Dedifferentiated amniotic fluid mesenchymal stem cell (primary cell): ENCODE results near the gene TRMO.
A peak's percentile ranks its signal among the peaks of the same experiment; 100 is the strongest.

Source experiments
- DNase-seq: peaks from one replicate; pipeline ENCODE4 v3.0.0-alpha.2; 2016; ENCODE audit errors: extremely low spot score

Gene TRMO

DNA sequence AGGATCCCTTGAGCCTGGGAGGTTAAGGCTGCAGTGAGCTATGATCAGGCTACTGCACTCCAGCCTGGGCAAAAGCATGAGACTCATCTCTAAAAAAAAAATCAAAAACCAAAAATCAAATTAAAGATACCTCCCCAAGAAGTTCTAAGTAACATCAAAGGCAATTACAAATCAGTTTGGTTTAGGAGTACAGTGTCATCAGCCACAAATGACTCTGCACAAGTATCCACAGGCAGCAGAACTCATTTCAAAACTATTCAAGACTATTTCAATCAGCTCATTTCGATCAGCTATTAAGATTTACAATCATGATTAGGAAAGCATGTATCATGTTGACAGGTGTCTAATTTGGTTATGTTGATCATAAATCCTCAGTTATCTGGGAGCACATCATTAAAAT, 19.1 kb downstream of the TRMO start:
- no peak for DNase-seq

DNA sequence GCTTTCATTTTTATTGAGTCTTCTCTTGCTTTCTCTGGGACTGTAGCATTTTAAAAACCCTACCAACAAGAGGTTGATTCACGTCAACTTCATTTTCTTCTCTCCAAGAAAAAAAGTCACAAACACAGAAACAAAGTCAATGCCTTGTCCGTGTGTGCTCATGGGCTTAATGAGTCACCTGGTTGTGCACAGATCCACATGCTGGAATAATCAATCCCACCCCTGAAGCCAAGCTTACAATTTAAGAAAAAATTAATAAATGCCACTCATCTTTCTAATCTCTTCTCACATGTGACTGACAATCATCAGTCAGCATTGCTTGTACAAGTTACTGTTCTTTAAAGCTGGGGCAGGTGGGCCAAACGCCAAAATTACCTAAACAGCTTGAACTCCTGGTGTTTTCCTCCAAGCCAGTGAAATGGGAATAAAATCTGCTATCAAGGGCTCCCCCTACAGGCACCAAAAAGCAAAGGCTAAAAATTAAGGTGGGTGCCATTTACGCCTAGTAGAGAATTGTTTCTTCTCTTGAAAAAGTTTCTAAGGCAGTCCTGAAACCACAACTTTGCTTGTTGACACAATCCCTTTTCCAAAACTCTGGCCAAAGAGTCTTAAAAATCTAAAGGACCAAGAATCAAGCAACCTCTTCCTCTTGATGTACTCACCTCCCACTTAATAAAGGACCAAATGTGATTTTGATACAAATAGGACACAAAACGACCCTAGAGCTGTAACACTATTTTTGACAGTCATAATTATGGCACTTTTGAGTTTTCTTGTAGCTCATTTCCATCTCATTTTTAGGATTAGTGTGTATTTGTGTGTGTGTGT, 21.3 kb downstream of the TRMO start:
- peak; percentile 27 for DNase-seq

DNA sequence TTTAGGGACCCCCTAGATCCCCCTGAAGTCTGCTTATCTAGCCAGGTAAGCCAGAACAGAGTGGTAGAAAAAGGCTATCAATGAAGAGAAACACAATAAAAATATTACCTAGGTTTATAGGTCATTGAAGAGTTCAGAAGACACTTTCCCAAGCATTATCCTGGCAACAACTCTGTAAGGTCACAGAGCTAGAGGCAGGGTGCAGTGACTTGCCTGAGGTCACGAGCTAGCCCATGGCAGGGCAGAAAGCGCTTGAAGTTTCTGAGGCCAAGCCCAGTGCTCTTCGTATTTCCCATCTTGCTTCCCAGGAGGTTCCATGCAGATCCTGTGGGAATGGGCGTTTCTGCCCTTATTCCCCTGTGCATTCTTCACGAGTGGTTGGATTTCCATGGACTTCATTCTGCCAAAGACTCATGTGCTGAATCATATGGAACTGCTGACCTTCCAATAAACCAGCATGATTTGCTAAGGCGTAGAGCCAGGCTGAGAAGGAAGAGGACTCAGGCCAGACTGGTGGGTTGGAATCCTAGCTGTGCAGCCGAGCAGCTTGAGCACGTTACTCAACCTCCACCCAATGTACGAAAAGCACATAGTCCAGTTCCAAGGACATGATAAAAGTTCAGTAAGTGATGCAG, 22.1 kb downstream of the TRMO start:
- no peak for DNase-seq

DNA sequence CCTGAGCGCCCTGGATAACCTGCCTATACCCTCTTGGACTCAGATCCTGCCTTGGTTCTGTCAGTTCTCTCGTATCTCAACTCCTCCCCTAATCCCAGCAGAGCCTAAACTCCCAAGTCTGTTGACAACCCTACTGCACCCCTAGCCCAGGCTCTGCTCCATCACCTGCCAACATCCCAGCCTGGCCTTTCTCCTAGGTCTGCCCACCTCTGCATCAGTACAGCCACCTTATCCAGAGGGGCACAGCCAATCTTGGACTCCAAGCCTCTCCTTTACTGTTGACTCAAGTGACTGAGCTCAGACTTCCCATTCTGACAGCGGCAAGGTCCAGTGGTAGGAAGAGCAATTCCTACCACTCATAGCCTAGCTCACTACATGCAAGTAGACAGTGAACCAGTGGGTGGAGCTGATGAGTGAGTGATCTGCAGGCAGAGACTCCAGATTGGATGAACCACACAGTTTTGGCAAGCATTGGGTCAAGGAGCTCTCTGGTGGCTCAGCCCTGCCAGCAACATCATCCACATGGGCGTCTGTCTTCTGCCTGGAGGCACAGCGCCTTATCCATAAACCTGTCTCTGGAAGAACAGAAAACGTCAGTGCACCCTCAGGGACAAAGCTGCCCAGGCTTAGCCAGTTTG, 26.5 kb downstream of the TRMO start:
- DNase-seq: no peak

DNA sequence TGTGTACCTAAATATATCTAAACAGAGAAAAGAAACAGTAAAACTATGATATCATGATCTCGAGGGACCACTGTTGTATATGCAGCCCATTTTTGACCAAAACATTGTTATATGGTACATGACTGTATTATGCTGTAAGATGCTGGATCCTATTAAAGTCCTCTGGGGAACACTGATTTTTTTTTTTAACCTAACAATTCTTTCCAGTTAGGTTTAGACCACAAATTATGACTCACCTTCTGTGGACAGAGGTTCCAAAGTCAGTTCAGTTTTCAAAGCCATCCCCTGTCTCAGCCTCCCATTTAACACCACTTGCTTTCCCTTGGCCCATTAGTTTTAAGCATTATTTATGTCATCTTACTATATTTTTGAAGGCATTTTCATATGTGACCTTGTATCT, 27.1 kb downstream of the TRMO start:
- no peak for DNase-seq

DNA sequence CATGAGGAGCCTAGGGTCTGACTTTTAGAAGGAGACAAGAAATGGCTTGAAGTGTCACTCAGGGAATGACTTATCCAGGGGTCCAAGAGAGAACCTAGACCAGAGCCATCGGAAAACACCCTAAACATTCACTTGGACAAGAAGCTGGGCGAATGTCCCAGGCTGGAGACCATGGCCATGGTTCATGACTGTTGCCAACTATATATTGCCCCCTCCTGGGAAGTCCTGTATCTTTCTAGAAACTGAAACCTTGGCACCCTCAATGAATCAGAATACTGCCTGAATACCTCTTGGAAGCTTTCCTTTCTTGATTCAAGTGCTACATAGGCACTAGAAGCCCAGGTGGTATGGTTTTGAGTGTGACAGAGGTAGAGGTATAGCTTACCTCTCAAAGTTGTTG, 29.9 kb downstream of the TRMO start:
- DNase-seq: no peak

DNA sequence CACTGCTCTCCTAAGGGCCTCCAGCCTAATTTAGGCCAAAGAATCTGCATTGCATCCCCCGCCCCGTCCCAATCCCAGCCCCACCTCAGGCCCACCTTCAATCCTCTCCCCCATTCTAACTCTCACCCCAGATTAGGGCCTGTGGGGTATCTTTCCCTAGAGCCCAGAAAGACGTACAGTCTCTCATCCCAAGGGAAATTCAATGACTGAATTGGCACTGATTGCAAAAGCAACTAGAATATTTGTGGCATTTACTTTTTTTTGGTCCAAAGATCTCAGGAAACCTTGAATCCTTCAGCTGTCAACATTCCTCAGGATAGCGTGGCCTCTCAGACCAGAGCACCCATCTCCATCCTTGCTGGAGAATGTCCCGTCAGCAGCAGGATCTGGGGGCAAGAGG, 30.6 kb downstream of the TRMO start:
- no peak for DNase-seq

DNA sequence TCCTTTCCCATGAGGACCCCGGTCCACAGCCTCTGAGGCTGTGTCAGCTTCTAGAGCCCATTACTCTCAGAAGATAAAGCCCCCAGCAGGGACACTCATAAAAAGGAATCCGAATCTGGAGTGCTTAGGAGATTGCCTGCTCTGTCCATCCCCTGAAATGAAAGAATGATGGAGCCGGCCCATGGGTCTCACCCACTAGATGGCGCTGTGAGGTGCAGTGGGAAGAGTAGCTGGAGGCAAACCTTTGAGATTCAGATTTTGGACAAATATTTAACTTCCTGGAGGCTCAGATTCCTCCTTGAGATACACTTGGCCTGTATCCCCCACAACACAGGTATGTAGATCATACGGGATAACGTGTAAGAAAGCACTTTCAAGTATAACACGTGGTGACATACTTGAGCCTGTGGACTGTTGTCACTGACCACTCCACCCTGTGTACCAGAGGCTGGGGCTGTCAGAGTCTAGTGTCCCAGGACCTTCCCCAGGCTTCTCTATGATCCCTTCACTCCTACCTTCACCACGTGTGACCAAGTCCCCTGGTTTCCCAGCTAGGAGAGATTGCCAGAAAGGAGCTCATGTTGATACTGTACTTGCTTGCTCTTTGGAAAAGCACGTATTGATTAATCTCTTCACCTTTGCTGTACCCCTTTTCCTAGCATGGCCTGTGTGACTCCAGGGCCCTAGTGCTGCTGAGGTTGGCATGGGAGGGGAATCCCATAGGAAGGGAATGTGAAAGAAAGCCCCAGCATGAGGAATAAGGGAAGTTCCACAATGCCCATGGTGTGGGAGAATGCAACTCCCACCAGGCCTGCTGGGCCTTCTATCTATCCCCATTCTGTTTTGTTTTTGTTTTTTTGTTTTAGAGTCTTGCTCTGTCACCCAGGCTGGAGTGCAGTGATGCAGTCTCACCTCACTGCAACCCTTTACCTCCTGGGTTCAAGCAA, 32.1 kb downstream of the TRMO start:
- no peak for DNase-seq

DNA sequence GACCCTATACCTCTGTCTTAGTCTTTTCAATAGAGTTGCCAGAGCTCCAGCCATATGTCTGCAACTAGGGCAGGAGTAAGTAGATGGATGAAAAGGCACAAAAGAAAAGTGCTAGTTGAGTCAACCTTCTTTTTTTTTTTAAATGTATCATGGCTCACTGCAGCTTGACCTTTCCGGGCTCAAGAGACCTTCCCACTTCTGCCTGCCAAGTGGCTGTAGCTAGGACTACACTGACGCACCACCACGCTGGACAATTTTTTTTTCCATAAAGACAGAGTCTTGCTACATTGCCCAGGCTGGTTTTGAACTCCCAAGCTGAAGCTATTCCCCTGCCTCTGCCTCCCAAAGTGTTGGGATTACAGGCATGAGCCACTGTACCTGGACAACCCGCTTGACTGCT, 42.0 kb downstream of the TRMO start:
- no peak for DNase-seq

DNA sequence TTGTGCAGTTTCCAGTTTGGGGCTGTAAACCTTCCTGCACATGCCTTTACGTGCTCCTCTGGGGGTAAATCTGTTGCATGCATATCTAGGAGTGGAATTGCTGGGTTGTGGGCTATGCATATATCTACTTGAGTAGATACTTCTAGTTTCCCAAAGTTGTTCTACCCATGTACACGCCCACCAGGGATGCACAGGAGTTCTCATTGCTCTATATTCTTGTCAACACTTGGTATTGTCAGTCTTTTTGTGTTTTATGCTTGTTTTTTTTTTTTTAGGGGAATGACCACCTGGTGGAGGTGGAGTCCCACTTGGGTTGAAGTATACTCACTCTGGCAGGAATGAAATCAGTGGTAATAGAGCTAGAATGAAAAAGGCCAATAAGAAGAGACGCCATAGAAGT, 46.2 kb downstream of the TRMO start:
- no peak for DNase-seq

DNA sequence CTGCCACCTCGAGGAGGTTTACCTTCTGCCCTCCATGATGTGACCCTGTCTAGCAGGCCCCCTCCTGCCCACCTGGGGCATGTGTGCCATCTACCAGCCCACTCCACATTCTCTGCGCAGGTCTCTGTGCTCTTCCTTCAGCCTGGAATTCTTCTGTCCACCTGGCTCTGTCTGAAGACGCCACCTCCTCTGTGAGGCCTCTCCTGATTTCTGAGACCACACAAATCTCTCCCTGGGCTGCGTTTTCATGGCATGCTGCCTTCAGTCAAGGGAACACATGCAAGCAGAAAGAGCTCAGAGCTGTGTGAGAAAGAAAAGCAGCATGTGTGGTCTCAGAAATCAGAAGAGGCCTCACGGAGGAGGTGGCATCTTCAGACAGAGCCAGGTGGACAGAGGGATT, 47.2 kb downstream of the TRMO start:
- DNase-seq: no peak

DNA sequence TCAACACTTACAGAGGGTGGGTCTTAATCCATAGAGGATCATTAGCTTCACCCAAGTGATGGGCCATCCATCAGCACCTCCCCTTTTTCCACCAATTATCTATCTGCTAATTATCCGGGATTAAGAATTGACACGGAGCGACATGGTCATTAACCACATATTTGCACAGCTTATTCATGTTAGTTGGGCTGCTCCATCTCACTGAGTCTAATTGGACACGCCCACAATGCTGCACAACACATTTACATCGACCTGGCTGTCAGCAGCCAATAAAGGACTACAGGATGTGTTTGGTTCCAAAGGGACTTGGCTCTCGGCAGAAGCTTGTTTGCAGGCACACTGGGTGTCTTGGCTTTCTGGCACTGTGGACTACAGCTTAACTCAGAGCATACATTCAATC, 47.7 kb downstream of the TRMO start:
- DNase-seq: no peak

DNA sequence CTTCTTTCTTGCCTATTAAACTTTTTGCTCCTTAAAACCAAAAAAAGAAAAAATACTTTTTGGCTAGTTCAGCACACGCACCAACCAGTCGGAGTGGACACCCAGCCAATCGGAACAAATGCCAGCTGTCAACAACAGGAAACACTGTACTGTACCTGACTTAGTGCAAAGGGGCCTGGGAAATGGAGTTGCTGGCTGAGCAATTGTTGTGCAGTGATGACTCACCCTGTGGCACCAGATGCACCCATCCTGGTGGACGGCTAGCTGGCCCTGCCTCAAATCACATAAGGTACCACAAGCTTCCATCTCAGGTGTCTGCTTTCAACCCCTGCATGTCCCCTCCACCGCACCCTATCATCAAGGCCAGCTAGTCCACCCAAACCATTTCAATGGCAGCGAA, 48.4 kb downstream of the TRMO start:
- DNase-seq: no peak

DNA sequence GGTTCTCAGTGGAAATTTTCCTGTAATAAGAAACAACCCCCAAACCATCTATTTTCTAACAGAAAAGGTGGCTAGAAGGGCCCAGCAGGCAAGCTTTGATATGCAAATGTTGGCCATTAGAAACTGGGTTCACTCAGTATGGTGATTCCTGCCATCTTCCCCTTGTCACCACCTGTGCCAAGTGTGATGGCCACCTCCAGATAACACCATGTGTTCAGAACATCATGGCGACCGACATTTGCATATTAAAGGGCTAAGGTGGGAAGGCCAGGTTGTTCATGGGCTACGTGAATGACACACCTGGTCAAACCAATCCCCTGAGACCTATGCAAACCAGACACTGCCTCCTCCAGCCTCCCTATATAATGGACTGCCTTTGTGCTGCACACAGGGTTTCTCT, 48.9 kb downstream of the TRMO start:
- no peak for DNase-seq

DNA sequence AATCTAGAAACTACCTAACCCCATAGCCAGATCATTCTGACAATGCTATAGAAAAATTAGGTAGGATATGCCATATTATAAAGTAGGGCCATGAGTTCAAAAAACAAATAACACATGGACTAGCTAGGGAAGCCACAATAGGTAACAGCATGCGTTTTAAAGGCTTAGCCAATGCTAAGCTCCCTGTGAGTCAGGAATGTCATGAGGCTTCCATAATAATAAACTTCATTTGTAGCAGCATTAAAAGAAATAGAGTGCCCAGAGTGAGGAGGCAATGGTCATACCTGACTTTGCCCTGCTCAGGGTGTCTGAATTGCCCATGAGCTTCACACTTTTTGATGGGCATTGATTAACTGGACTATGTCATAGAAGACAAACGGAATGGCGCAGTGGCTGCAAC, 53.4 kb downstream of the TRMO start:
- DNase-seq: no peak

DNA sequence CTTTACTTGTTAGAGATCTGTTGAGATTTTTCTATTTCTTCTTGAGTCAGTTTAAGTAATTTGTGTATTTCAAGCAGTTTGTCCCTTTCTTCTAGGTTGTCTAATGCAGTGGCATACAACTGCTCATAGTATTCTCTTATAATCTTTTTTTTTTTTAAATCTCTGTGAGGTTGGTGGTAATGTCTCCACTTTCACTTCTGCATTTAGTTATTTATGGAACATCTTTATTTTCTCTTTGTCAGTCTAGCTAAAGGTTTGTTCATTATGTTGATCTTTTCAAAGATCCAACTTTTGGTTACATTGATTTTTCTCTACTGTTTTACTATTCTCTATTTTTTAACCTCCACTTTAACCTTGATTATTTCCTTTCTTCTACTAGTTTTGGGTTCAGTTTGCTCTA, 55.5 kb downstream of the TRMO start:
- DNase-seq: no peak

DNA sequence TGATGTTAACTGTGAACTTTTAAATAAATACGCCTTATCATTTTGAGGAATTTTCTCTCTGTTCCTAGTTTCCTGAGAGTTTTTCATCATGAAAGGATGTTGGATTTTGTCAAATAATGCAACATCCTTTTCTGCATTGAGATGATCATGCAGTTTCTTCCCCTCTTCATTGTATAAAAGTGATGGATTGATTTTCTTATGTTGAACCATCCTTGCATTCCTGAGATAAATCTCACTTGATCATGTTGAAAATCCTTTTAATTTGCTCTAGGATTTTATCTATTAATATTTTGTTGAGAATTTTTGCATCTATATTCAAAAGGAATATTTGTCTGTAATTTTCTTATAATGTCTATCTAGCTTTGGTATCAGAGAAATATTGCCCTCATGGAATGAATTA, 56.0 kb downstream of the TRMO start:
- no peak for DNase-seq

DNA sequence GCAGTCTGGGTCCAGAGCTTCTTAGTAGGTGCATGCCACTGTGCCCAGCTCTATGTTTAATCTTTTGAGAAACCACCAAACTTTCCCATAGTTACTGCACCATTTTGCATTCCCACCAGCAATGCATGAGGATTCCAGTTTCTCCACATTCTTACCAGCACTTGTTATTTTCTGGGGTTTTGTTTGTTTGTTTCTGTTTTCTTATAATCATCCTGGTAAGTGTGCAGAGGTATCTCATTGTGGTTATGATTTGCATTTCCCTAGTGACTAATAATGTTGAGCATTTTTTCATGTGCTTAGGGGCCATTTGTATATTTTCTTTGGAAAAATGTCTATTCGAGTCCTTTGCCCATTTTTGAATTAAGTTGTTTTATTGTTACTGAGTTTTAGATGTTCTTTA, 57.9 kb downstream of the TRMO start:
- DNase-seq: no peak

DNA sequence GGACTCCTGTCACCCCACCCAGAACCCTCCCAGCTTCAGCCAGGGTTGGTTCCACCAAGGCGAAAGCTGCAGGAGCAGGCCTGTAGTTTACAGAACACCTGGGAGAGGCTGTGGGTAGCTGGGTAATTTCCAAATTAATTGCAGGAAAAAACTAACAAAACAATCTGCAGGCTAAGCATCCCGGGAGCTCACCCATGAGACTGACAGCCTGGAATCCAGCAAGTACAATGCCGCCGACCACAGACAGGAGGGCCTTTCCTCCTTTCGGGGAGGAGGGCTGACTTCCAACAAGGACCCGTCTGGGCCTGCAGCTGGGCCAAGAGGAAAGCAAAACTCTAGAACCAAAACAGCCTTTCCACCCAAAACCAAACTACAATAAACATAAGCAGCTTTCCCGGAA, 59.0 kb downstream of the TRMO start:
- DNase-seq: no peak

DNA sequence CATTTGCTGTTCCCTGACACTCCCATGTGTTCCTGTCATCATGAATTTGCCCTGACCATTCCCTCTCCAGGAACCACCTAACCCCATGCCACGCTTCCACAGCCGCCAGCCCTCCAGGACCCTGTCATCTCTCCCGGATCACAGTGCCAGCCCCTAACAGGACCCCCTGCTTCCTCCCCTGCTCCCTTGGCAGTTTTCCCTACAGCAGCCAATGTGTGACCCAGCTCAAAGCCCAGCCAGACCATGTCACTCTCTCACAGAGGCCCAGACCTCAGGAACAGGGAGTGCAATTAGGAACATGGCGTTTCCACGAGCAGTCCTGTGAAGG, 61.2 kb downstream of the TRMO start:
- no peak for DNase-seq

DNA sequence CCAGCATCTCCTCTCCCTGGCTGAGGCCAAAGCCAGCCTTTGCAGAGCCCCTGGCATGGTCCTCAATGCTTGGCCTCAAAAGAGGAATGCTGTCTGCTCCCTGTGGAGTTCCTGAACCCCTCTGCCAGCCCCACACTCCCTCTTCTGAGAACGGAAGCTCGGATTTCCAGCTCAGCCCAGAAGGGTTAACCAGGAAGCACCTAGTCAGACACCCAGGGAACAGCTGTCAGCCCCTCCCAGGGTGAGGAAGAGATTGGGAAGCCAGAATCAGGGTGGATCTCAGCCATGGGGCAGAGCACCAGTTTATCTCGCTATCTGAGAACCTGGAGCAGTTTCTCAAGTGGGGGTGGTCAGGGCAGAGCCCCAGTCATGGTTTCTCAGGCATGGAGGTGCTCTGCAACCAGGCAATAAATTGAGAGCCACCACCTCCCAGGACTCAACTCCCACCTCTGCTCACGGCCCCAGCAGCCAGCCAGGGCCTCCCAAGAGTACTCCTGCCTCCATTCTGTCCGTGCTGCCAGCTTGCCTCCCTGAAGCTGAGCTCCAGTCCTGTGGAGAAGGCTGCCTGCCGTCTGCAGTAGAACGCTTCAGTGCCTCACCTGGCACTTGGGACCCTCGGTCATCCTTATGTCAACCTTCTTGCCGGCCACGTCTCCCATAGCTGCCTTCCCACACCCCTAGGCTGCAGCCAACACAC, 61.7 kb downstream of the TRMO start:
- no peak for DNase-seq

DNA sequence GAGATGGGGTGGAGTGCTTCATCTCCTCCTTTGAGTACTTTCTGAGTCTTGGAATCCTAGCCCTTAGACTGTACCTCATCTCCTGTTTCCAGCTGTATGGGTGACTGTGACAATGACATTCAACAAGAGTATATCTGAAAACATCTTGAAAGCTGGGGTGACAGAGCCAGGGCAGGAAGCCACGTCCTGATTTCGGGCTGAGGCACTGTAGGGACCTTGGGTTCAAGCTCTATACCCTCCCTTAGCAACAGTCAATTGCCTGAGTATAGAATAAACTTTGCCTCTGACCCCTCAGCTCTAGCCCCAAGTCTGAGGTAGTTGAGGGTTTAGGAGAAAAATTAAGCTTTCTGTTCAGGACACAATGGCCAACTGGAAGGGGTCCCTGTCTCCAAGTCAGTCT, 63.0 kb downstream of the TRMO start:
- no peak for DNase-seq
